Mesothelial cell of epicardium (in vitro differentiated cells): Measurements from ENCODE around the gene GALNT11. TPM values are rescaled to one million over a fixed set of nuclear protein-coding genes. Genes with fewer than 3 reads are reported as not detected.
A peak's percentile ranks its signal among the peaks of the same experiment; 100 is the strongest.

ENCODE experiments used
- DNase-seq, 2 experiments: peaks; one replicate each; pipeline ENCODE4 v3.0.0; 2021; ENCODE audit warnings: low spot score in 2 of 2; ENCODE audit not compliant: unreplicated experiment in 2 of 2
- H3K27ac Mint-ChIP-seq: 2 replicates; pipeline ENCODE4 v1.8.0; 2021; ENCODE audit warnings: mixed read lengths
- H3K27me3 Mint-ChIP-seq: 2 replicates; pipeline ENCODE4 v1.8.0; 2021; ENCODE audit warnings: low read depth, mixed read lengths
- H3K36me3 Mint-ChIP-seq: 2 replicates; pipeline ENCODE4 v1.8.0; 2021; ENCODE audit warnings: mixed read lengths
- H3K4me1 Mint-ChIP-seq: 2 replicates; pipeline ENCODE4 v1.8.0; 2021; ENCODE audit warnings: mixed read lengths
- H3K4me3 Mint-ChIP-seq: 2 replicates; pipeline ENCODE4 v1.8.0; 2021; ENCODE audit warnings: mild to moderate bottlenecking, moderate library complexity, mixed read lengths
- H3K9me3 Mint-ChIP-seq: 2 replicates; pipeline ENCODE4 v1.8.0; 2021; ENCODE audit warnings: mixed read lengths
- CTCF ChIP-seq: fragments of 200-600 bp; sonication (generic); IDR thresholded peaks from one replicate; pipeline ENCODE4 v1.5.0; 2021; ENCODE audit warnings: antibody characterized with exemption; ENCODE audit not compliant: unreplicated experiment
- total RNA-seq: library from RNA; stranded (reverse); gene quantifications from 3 replicates; pipeline ENCODE4 v1.2.1, GENCODE V29; 2021

The GALNT11 gene
- total RNA-seq, 1 donor from 2014 or later = 37.9 TPM

GRCh38 chr7:151987748-151988529 is 37.5 kb upstream of the GALNT11 start:
- no peak for DNase-seq
- Mint-ChIP-seq H3K27ac (no peak overlapping the region), H3K4me3 (no peak overlapping the region), H3K36me3 (no peaks in the 10 kb centered on the region), H3K4me1 (peaks cover 5% of the 10 kb centered on the region), H3K9me3 (no peaks in the 10 kb centered on the region), H3K27me3 (peaks cover 5% of the 10 kb centered on the region)
- no peak for TF ChIP-seq CTCF

DNA sequence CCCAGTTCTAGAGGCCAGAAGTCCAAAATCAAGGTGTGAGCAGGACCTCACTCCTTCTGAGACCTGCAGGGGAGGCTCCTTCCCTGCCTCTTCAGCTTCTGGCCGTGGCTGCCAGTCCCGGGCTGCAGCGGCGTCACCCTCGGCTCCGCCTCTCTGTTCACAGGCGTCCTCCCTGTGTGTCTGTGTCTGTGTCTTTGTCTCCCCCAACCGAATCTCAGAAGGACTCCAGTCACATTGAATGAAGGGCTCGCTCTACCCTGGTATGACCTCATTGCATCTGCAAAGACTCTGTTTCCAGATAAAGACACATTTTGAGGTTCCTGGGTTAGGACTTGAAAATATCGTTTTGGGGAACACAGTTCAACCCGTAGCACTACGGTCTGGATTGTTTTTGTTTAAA is 33.1 kb upstream of the GALNT11 start:
- TF ChIP-seq CTCF = no peak
- Mint-ChIP-seq H3K27ac (no peak overlapping the region), H3K9me3 (no peaks in the 10 kb centered on the region), H3K4me3 (no peak overlapping the region), H3K4me1 (peaks cover 5% of the 10 kb centered on the region), H3K27me3 (peaks cover under 1% of the 10 kb centered on the region), H3K36me3 (no peaks in the 10 kb centered on the region)
- peak in 1 of 2 experiments; percentile 45 for DNase-seq

GRCh38 chr7:151993977-151994676 is 31.3 kb upstream of the GALNT11 start:
- Mint-ChIP-seq H3K4me1 (peaks cover 5% of the 10 kb centered on the region), H3K4me3 (no peak overlapping the region), H3K9me3 (no peaks in the 10 kb centered on the region), H3K27ac (no peak overlapping the region), H3K36me3 (no peaks in the 10 kb centered on the region), H3K27me3 (no peaks in the 10 kb centered on the region)
- TF ChIP-seq CTCF = no peak
- no peak for DNase-seq

- Mint-ChIP-seq H3K27me3 (peaks cover 19% of the 10 kb centered on the region), H3K4me1 (no peaks in the 10 kb centered on the region), H3K36me3 (no peaks in the 10 kb centered on the region), H3K4me3 (no peak overlapping the region), H3K9me3 (peaks cover 3% of the 10 kb centered on the region), H3K27ac (no peak overlapping the region)
- TF ChIP-seq CTCF = no peak
- no peak for DNase-seq
Observed at GRCh38 chr7:151999424-152000090, 25.9 kb upstream of the GALNT11 start.

DNA sequence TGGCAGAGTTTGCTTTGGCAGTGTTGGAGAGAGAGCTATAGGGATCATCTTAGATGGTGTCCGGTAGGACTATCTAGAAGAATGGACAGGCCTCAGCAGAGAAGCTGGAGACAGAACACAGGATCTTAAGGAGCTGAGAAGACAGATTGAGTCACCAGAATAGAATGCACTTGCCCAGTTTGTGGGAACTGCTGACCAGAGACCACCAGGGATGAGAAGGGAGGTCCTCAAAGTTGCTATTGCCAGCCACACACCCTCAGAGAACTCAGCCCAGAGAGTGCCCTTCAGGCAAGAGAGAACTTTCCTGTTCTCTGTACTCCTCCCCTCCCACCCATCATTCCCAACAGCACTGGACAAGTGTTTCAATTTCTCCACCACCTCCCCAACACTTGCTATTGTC is 25.3 kb upstream of the GALNT11 start:
- no peaks in the 10 kb centered on the region for H3K4me1 Mint-ChIP-seq
- H3K9me3 Mint-ChIP-seq = peaks cover 3% of the 10 kb centered on the region
- peaks cover 19% of the 10 kb centered on the region for H3K27me3 Mint-ChIP-seq
- no peak overlapping the region for H3K27ac Mint-ChIP-seq
- H3K36me3 Mint-ChIP-seq = no peaks in the 10 kb centered on the region
- TF ChIP-seq CTCF = no peak
- no peak overlapping the region for H3K4me3 Mint-ChIP-seq
- DNase-seq = no peak
